Dermis microvascular lymphatic vessel endothelial cell (primary cell): ENCODE measurements around the gene PNRC1. TPM values are rescaled to one million over a fixed set of nuclear protein-coding genes. Genes with fewer than 3 reads are reported as not detected.
"Not testable (repeated sequence)": the region's sequence is repeated elsewhere in the genome, so short reads cannot be mapped to it uniquely, and the experiment has no call there.

Source experiments
- DNase-seq, 2 donors: peaks; one replicate each; pipeline versions ENCODE4 v3.0.0 to v3.0.0-alpha.2; 2010; ENCODE audit warnings: low read depth in 2 of 2
- total RNA-seq: library from RNA; depleted of rRNA; stranded (reverse); fragments of >200 nt; gene quantifications from 2 replicates; pipeline ENCODE4 v1.2.1, GENCODE V29; 2014

PNRC1 gene
- total RNA-seq, 1 donor from 2014 or later: 32.3 TPM

- no peak for DNase-seq
Measured at GRCh38 chr6:89100114-89100513, 19.6 kb downstream of the PNRC1 start.

- no peak for DNase-seq
Measured at GRCh38 chr6:89110284-89110683, 29.7 kb downstream of the PNRC1 start.

DNA sequence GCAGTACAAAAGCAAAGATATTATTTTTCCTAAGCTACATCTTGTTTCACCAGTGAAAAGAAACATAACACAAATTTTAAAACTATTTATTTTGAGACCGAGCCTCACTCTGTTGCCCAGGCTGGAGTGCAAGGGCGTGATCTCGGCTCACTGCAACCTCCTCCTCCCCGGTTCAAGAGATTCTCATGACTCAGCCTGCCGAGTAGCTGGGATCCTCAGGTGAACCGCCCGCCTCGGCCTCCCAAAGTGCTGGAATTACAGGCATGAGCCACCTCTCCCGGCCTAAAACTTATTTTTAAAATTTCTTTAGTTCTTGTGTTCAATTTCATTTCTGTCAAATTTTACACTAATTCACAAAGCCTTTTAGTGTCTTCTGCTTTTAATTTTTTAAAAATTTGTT, 31.4 kb downstream of the PNRC1 start:
- DNase-seq: no peak

DNA sequence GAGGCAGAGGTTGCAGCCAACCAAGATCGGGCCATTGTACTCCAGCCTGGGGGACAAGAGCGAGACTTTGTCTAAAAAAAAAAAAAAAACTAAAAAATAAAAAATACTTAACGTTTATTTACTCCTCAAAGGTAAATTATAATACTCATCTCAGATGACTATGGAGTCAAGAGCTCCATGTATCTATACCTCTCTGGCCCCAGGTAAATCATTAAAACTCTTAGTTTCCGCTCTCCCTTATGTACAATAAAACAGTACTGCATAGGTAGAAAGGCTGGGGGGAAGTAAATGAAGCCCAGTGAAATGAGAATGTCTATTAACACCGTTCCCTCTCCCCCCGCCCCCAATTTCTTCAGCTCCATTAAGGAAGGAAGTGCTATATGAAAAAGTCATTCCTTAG, 36.2 kb downstream of the PNRC1 start:
- DNase-seq: no peak

- peak; percentile 1 to 37 for DNase-seq
Measured at GRCh38 chr6:89117211-89118108, 36.9 kb downstream of the PNRC1 start, which contains the start of gene SRSF12. SRSF12 (minus strand) TSS chr6:89118071; CDS start chr6:89117887, 184 bp downstream.

- no peak for DNase-seq
Measured at GRCh38 chr6:89118931-89119330, 38.4 kb downstream of the PNRC1 start.

DNA sequence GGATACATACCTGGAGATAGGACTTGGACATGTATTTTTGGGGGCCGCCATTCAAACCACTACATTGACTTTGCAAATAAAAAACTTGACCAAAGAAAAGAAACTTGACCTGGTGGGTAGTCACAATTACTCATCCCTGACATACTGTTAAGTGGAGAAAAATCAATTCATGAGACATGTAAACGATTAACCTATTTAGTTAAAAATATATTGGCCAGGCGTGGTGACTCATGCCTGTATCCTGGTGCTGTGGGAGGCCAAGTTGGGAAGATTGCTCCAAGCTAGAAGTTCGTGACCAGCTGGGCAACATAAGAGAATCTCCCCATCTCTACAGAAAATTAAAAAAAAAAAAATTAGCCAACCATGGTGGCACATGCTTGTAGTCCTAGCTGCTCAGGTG, 39.8 kb downstream of the PNRC1 start:
- DNase-seq: no peak

DNA sequence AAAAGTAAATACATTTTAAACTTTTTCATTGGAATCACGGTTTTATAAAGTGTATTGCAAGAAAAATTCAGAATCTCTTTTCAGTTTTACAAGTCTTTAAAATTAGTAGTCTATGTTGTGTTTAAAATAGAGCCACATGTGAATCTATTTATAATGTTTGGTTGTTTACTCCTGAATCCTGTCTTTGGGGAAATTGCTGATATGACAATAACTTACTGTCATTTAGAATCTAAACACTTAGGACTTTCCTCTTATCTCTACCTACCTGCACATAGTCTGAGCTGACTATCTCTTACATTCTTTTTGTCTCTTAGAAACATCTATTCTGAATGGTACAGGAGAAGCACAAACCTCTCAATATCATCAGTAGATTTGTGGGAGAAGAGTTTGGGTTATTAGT, 41.4 kb downstream of the PNRC1 start:
- DNase-seq: no peak

DNA sequence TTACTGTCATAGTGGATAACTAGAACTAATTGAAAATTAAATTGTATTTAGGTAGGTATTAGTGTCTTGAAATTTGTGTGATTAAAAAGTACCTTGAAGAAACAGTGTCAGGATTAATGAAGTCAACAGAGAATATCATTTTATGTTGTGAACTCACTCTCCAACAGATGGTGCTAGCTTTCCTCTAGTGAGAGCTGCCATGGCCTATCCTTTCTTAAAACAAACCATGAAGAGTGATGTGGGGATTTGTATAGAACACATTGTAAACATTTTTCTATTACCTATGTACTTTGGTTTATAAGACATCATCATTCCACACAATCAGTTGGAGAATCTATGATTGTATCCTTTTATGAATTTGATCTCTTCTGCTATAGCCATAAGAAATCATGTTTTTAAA, 42.1 kb downstream of the PNRC1 start:
- DNase-seq: peak; percentile 21 to 53

- not testable (repeated sequence) for DNase-seq
Measured at GRCh38 chr6:89128256-89128671, 47.7 kb downstream of the PNRC1 start.

DNA sequence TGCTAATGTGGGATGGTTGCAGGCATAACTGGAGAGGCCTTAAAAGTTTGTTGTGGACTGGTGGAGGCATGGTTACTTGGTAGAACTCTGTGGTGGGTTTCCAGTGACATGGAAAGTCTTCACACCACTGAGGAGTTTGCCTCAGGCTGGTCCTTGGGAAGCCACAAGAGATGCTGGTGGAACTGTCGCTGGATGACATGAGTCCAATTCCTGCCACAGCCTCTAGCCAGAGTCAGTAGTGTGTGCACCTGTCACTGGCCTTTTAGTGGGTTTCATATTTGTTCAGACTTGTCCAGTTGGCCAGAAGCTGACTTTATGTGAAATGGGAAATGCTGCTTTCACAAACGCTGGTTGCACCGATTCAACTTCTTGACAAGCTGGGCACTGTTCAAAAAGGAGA, 51.0 kb downstream of the PNRC1 start:
- no peak for DNase-seq

DNA sequence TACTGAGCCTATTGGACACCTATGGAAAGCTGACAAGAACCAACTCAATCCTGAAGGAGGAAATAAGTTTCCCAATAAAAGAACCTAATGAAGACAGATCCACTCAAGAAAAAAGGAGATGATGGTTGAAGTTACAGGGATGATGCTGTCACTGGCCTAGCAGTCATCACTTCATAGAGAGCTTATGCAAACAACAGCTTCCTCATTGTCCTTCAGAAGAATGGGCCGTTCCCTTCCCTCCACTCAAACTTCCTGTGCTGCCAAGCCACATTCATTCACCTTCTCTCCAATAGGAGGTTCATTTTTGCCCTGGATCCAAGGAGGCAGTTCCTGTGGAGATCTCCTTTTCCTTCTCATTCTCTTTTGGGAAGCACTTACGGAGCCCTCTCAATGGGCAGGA, 51.5 kb downstream of the PNRC1 start:
- DNase-seq: no peak

- DNase-seq: no peak
Measured at GRCh38 chr6:89133981-89134380, 53.4 kb downstream of the PNRC1 start.

GRCh38 chr6:89134723-89135122, 54.2 kb downstream of the PNRC1 start:
- no peak for DNase-seq

Other genes starting within 250 kb of the PNRC1 start
- 8.9 TPM in 2 replicates for gene RNGTT, start 117.1 kb upstream of the PNRC1 start, total RNA-seq
- gene SRSF12, start 37.3 kb downstream of the PNRC1 start, total RNA-seq: under 0.01 and 0.13 TPM in 2 replicates
- gene PM20D2, start 65.3 kb downstream of the PNRC1 start, total RNA-seq: 2.7 and 5.4 TPM in 2 replicates
- not detected in 2 replicates for gene GABRR1, start 136.6 kb downstream of the PNRC1 start, total RNA-seq
- gene GABRR2, start 234.5 kb downstream of the PNRC1 start, total RNA-seq: 0.13 and 0.38 TPM in 2 replicates